Measurements from ENCODE around the gene PPARA. TPM values are rescaled to one million over a fixed set of nuclear protein-coding genes. Genes with fewer than 3 reads are reported as not detected.
"Not testable (repeated sequence)": the region's sequence is repeated elsewhere in the genome, so short reads cannot be mapped to it uniquely, and the experiment has no call there.

PPARA gene
- total RNA-seq, 2 experiments from 2014 or later, result 3.3 to 10.5 TPM

DNA sequence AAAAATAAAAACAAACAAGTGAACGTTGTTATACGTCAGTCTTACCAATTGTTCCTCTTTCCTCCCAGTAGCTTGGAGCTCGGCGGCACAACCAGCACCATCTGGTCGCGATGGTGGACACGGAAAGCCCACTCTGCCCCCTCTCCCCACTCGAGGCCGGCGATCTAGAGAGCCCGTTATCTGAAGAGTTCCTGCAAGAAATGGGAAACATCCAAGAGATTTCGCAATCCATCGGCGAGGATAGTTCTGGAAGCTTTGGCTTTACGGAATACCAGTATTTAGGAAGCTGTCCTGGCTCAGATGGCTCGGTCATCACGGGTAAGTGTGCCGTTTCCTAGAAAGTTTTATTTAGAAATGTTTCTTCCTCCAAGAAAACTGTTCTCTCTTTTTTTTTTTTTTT is 47.9 kb downstream of the PPARA start:
- no peak for DNase-seq (ENCODE audit: low spot score)
- Histone ChIP-seq H4K20me1 (ENCODE audit: insufficient read depth, low read length) (no peaks in the 10 kb centered on the region), H3K9me2 (ENCODE audit: insufficient read depth, low read length) (no peaks in the 10 kb centered on the region), H3K9me3 (ENCODE audit: low read length) (no peaks in the 10 kb centered on the region), H3K36me3 (ENCODE audit: insufficient read depth, low read length) (no peaks in the 10 kb centered on the region), H3K4me3 (ENCODE audit: low read depth, low read length, poor library complexity, severe bottlenecking) (no peak overlapping the region), H3K4me1 (ENCODE audit: insufficient read depth, low read length, poor library complexity, severe bottlenecking) (no peaks in the 10 kb centered on the region), H2AFZ (ENCODE audit: low read length) (no peak overlapping the region), H3K4me2 (ENCODE audit: low read length) (no peak overlapping the region), H3K27ac (ENCODE audit: low read depth, low read length, poor library complexity, severe bottlenecking) (no peak overlapping the region), H3K79me2 (ENCODE audit: insufficient read depth, low read depth, low read length) (no peaks in the 10 kb centered on the region)
- intact Hi-C loops (cut with micrococcal nuclease; ENCODE audit: unreplicated experiment), result no loop called here
- no peak for TF ChIP-seq EZH2phosphoT487 (IDR thresholded peaks at IDR 0.05; ENCODE audit: borderline replicate concordance, low read depth, low read length)
- TF ChIP-seq, protein P1, sequence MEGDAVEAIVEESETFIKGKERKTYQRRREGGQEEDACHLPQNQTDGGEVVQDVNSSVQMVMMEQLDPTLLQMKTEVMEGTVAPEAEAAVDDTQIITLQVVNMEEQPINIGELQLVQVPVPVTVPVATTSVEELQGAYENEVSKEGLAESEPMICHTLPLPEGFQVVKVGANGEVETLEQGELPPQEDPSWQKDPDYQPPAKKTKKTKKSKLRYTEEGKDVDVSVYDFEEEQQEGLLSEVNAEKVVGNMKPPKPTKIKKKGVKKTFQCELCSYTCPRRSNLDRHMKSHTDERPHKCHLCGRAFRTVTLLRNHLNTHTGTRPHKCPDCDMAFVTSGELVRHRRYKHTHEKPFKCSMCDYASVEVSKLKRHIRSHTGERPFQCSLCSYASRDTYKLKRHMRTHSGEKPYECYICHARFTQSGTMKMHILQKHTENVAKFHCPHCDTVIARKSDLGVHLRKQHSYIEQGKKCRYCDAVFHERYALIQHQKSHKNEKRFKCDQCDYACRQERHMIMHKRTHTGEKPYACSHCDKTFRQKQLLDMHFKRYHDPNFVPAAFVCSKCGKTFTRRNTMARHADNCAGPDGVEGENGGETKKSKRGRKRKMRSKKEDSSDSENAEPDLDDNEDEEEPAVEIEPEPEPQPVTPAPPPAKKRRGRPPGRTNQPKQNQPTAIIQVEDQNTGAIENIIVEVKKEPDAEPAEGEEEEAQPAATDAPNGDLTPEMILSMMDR (conservative IDR thresholded peaks at IDR 0.05; ENCODE audit: low read length), result no peak
- ChIA-PET POLR2A (interaction anchor here (0.5 kb wide), 1 partner anchor 170 kb away, joined by 5 read pairs; no protein-coding TSS in a partner anchor), CTCF (ENCODE audit: unreplicated experiment) (no interaction called here)
- BruUV-seq (replicated peaks), result no TSS peak

DNA sequence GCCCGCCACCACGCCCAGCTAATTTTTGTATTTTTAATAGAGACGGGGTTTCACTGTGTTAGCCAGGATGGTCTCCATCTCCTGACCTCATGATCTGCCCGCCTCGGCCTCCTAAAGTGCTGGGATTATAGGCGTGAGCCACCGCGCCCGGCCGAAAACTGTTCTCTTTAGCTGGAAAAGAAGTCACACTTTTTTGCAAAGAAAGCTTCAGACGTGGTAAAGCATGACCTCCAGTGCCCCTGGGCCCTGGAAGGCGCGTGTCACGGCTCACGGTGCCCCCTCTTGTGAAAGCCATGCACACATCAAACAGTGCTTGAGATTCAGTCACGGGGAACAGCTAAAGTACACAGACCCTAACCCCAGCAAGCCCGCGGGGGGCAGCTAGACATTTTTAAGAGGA is 48.5 kb downstream of the PPARA start:
- H3K9me2 ChIP-seq (ENCODE audit: insufficient read depth, low read length); H3K27ac ChIP-seq (ENCODE audit: low read depth, low read length, poor library complexity, severe bottlenecking); DNase-seq (ENCODE audit: low spot score); H3K4me2 ChIP-seq (ENCODE audit: low read length); BruUV-seq (replicated peaks); intact Hi-C loops (cut with micrococcal nuclease; ENCODE audit: unreplicated experiment); H2AFZ ChIP-seq (ENCODE audit: low read length); H3K36me3 ChIP-seq (ENCODE audit: insufficient read depth, low read length); H3K79me2 ChIP-seq (ENCODE audit: insufficient read depth, low read depth, low read length); H3K9me3 ChIP-seq (ENCODE audit: low read length); H4K20me1 ChIP-seq (ENCODE audit: insufficient read depth, low read length); CTCF ChIA-PET (ENCODE audit: unreplicated experiment); H3K4me3 ChIP-seq (ENCODE audit: low read depth, low read length, poor library complexity, severe bottlenecking); H3K4me1 ChIP-seq (ENCODE audit: insufficient read depth, low read length, poor library complexity, severe bottlenecking): not testable (repeated sequence)
- POLR2A ChIA-PET, result interaction anchor here (0.5 to 0.6 kb wide), 2 partner anchors 171 to 1194 kb away, joined by 3 to 5 read pairs; no protein-coding TSS in a partner anchor

DNA sequence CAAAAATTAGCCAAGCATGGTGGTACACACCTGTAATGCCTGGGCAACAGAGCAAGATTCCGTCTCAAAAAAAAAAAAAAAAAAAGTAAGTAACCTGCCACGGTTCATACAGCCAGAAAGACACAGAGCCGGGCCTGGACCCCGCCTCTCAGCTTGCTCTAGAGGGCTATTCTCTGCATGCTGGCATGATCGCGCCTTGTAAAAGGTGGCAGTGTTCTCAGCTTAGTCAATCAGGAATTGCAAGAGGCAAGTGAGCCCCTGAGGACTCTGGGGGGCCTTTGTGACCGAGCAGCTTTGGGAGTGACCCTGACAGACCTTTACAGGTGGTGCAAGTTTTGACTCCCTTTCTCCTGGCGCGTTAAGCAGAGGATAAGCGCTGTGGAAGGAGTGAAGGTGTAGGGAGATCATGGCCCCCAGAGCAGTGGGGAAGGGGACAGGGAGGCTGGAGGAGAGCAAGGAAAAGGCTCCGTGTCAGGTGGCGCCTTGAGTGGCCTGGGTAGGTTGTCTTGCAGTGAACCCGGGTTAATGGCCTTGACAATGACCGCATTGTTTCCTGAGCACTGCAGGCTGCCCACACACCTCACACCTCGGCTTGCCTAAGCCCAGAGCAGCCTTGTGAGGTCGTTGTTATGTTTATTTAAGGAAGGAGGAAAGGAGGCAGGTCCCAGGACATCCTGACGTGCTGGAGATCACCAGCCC is 50.9 kb downstream of the PPARA start:
- Histone ChIP-seq H3K4me2 (ENCODE audit: low read length) (no peak overlapping the region), H3K9me3 (ENCODE audit: low read length) (no peaks in the 10 kb centered on the region), H2AFZ (ENCODE audit: low read length) (no peak overlapping the region), H3K27ac (ENCODE audit: low read depth, low read length, poor library complexity, severe bottlenecking) (no peak overlapping the region), H3K79me2 (ENCODE audit: insufficient read depth, low read depth, low read length) (no peaks in the 10 kb centered on the region), H3K36me3 (ENCODE audit: insufficient read depth, low read length) (no peaks in the 10 kb centered on the region), H3K9me2 (ENCODE audit: insufficient read depth, low read length) (no peaks in the 10 kb centered on the region), H3K4me3 (ENCODE audit: low read depth, low read length, poor library complexity, severe bottlenecking) (no peak overlapping the region), H3K4me1 (ENCODE audit: insufficient read depth, low read length, poor library complexity, severe bottlenecking) (no peaks in the 10 kb centered on the region), H4K20me1 (ENCODE audit: insufficient read depth, low read length) (no peaks in the 10 kb centered on the region)
- intact Hi-C loops (cut with micrococcal nuclease; ENCODE audit: unreplicated experiment), result no loop called here
- POLR2A ChIA-PET, result no interaction called here
- CTCF ChIA-PET (ENCODE audit: unreplicated experiment), result no interaction called here
- no TSS peak for BruUV-seq (replicated peaks)
- no peak for DNase-seq (ENCODE audit: low spot score)
- TF ChIP-seq, protein P1 (conservative IDR thresholded peaks at IDR 0.05; ENCODE audit: low read length), result no peak
- TF ChIP-seq EZH2phosphoT487 (IDR thresholded peaks at IDR 0.05; ENCODE audit: borderline replicate concordance, low read depth, low read length), result no peak
